ENCODE results near the gene LCP2. TPM values are rescaled to one million over a fixed set of nuclear protein-coding genes. Genes with fewer than 3 reads are reported as not detected.

The LCP2 gene
- total RNA-seq, 1 experiment from 2014 or later: not detected

GRCh38 chr5:170339780-170340167 lies 42.2 kb upstream of the LCP2 start:
- Histone ChIP-seq H3K9me2 (replicated peaks; ENCODE audit: low read length) (no peaks in the 10 kb centered on the region), H3K27me3 (ENCODE audit: low read length) (peaks cover 57% of the 10 kb centered on the region), H3F3A (ENCODE audit: low read length, unreplicated experiment) (no peaks in the 10 kb centered on the region), H3K4me3 (ENCODE audit: low read length) (no peak overlapping the region), H3K79me2 (ENCODE audit: low read length) (no peaks in the 10 kb centered on the region), H3K9ac (ENCODE audit: low read length) (no peak overlapping the region), H4K20me1 (ENCODE audit: low read length) (no peaks in the 10 kb centered on the region), H3K4me2 (ENCODE audit: low read length) (no peak overlapping the region), H3K9me3 (ENCODE audit: low read length) (no peaks in the 10 kb centered on the region), H3K27ac (ENCODE audit: low read length) (no peak overlapping the region), H3K4me1 (ENCODE audit: insufficient read depth, low read length) (no peaks in the 10 kb centered on the region), H3K36me3 (ENCODE audit: low read depth, low read length) (no peaks in the 10 kb centered on the region; the same call in 1 of the 2 replicates), H2AFZ (ENCODE audit: low read length) (no peak overlapping the region)
- POLR2A ChIA-PET (ENCODE audit: unreplicated experiment): no interaction called here
- DNase-seq (no peak), ATAC-seq (no peak)
- CTCF ChIA-PET: no interaction called here
- no TSS peak for BruUV-seq (replicated peaks)
- TF ChIP-seq, protein P1, sequence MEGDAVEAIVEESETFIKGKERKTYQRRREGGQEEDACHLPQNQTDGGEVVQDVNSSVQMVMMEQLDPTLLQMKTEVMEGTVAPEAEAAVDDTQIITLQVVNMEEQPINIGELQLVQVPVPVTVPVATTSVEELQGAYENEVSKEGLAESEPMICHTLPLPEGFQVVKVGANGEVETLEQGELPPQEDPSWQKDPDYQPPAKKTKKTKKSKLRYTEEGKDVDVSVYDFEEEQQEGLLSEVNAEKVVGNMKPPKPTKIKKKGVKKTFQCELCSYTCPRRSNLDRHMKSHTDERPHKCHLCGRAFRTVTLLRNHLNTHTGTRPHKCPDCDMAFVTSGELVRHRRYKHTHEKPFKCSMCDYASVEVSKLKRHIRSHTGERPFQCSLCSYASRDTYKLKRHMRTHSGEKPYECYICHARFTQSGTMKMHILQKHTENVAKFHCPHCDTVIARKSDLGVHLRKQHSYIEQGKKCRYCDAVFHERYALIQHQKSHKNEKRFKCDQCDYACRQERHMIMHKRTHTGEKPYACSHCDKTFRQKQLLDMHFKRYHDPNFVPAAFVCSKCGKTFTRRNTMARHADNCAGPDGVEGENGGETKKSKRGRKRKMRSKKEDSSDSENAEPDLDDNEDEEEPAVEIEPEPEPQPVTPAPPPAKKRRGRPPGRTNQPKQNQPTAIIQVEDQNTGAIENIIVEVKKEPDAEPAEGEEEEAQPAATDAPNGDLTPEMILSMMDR (conservative IDR thresholded peaks at IDR 0.05; ENCODE audit: low read depth, low read length): no peak
- TF ChIP-seq EZH2phosphoT487 (IDR thresholded peaks at IDR 0.05; ENCODE audit: borderline replicate concordance, low read length) (no peak), EZH2 (IDR thresholded peaks at IDR 0.05; ENCODE audit: low read length, unreplicated experiment) (no peak)
- intact Hi-C loops (cut with micrococcal nuclease): no loop called here

DNA sequence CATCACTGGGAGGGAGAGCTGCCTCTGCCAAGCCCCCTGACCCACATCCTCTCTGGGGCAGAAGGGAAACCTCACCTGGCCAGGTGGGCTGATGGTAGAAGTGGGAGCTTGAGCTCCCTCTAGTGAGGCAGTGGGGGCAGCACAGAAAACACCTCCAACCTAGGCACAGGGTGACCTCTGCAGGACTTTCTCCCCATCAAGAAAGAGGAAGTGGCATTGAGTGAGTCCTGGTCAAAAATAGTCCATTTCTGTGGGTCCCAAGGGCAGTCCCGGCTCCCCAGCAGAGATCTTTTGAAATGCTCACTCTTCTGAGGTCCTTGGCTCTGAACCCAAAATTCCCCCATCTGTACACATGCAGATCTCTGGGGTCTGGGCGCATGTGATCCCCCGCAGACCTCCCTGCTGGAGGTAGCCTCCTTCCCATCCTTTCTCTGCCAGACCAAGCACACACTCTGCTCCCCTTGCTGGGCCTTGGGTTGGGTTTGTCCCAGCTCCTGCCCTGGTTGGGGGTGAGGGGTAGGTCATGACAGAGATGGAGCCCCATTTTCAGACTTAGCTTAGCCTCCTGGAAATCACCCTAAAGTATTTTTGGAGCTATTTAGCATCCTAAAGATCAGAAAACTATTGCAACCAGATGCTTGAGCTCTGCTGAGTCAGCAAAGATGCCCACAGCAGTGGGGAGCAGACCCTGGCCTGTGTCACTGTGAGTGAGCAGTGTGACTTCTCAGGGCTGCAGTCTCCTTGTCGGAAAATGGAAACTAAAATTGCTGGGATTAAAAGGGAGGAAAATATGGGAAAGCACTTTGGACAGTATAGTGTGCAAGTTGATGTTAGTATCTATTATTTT lies 41.6 kb upstream of the LCP2 start:
- TF ChIP-seq, protein P1 (conservative IDR thresholded peaks at IDR 0.05; ENCODE audit: low read depth, low read length): no peak; the same call in 1 of the 2 replicates
- TF ChIP-seq EZH2phosphoT487 (IDR thresholded peaks at IDR 0.05; ENCODE audit: borderline replicate concordance, low read length): no peak
- TF ChIP-seq EZH2 (IDR thresholded peaks at IDR 0.05; ENCODE audit: low read length, unreplicated experiment): no peak
- Histone ChIP-seq H3K27me3 (ENCODE audit: low read length) (peaks cover 57% of the 10 kb centered on the region), H2AFZ (ENCODE audit: low read length) (no peak overlapping the region), H4K20me1 (ENCODE audit: low read length) (no peaks in the 10 kb centered on the region), H3K4me1 (ENCODE audit: insufficient read depth, low read length) (no peaks in the 10 kb centered on the region), H3K4me3 (ENCODE audit: low read length) (no peak overlapping the region), H3K27ac (ENCODE audit: low read length) (no peak overlapping the region), H3F3A (ENCODE audit: low read length, unreplicated experiment) (no peaks in the 10 kb centered on the region), H3K9me2 (replicated peaks; ENCODE audit: low read length) (no peaks in the 10 kb centered on the region), H3K9me3 (ENCODE audit: low read length) (no peaks in the 10 kb centered on the region), H3K36me3 (ENCODE audit: low read depth, low read length) (no peaks in the 10 kb centered on the region; the same call in 1 of the 2 replicates), H3K9ac (ENCODE audit: low read length) (no peak overlapping the region), H3K79me2 (ENCODE audit: low read length) (no peaks in the 10 kb centered on the region), H3K4me2 (ENCODE audit: low read length) (no peak overlapping the region)
- no TSS peak for BruUV-seq (replicated peaks)
- DNase-seq (no peak), ATAC-seq (no peak)
- POLR2A ChIA-PET (ENCODE audit: unreplicated experiment): no interaction called here
- intact Hi-C loops (cut with micrococcal nuclease): no loop called here
- CTCF ChIA-PET: no interaction called here

GRCh38 chr5:170338291-170338690 lies 40.7 kb upstream of the LCP2 start:
- intact Hi-C loops (cut with micrococcal nuclease): no loop called here
- no TSS peak for BruUV-seq (replicated peaks)
- no peak overlapping the region for H3K9ac ChIP-seq (ENCODE audit: low read length)
- no peak for DNase-seq
- no peaks in the 10 kb centered on the region for H4K20me1 ChIP-seq (ENCODE audit: low read length)
- H2AFZ ChIP-seq (ENCODE audit: low read length): no peak overlapping the region
- no peaks in the 10 kb centered on the region for H3K9me2 ChIP-seq (replicated peaks; ENCODE audit: low read length)
- H3K36me3 ChIP-seq (ENCODE audit: low read depth, low read length): no peaks in the 10 kb centered on the region; the same call in 1 of the 2 replicates
- H3F3A ChIP-seq (ENCODE audit: low read length, unreplicated experiment): no peaks in the 10 kb centered on the region
- TF ChIP-seq EZH2 (IDR thresholded peaks at IDR 0.05; ENCODE audit: low read length, unreplicated experiment) (no peak), EZH2phosphoT487 (IDR thresholded peaks at IDR 0.05; ENCODE audit: borderline replicate concordance, low read length) (no peak)
- TF ChIP-seq, protein P1 (conservative IDR thresholded peaks at IDR 0.05; ENCODE audit: low read depth, low read length): no peak
- CTCF ChIA-PET: no interaction called here
- no peak overlapping the region for H3K4me2 ChIP-seq (ENCODE audit: low read length)
- H3K79me2 ChIP-seq (ENCODE audit: low read length): no peaks in the 10 kb centered on the region
- no peaks in the 10 kb centered on the region for H3K4me1 ChIP-seq (ENCODE audit: insufficient read depth, low read length)
- POLR2A ChIA-PET (ENCODE audit: unreplicated experiment): no interaction called here
- peaks cover 57% of the 10 kb centered on the region for H3K27me3 ChIP-seq (ENCODE audit: low read length)
- H3K4me3 ChIP-seq (ENCODE audit: low read length): no peak overlapping the region
- ATAC-seq: no peak
- no peaks in the 10 kb centered on the region for H3K9me3 ChIP-seq (ENCODE audit: low read length)
- no peak overlapping the region for H3K27ac ChIP-seq (ENCODE audit: low read length)
